NCI-H446 (cell line): ENCODE results near the gene VASN.

ENCODE experiments used
- DNase-seq, 2 experiments: peaks; one replicate each; lab custom pipeline; 2025; lab: John Stamatoyannopoulos, UW

Gene VASN

DNA sequence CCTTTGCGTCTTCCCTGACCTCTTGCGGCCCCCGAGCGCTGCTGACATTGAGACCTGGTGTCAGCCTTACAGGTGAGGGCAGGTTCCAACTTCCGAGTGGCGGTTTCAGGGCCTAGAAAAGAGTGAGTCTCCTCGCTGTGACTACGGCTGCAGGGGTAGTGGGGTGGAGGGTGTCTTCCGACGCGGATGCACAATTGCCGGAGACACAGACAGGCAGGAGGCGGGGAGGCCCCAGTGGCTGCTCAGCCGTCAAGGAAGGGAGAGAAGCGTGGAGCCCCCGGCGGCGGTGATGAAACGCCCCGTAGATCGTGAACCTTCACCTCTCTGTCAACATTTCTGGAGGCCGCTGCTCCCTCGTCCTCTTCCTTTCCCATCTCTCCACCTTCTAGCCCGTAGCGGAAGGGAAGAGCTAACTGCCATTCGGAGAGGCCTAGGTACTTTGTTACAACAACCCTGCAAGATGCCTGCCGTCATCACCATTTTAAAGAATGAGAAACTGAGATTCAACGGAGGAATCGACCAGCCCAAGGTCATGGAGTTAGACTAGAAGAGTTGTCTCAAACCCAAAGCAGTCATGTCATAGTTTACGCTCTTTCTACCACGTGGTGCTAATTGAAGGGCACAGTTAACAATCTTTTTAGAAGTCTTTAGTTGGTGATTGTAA lies 54.5 kb downstream of the VASN start:
- no peak for DNase-seq

DNA sequence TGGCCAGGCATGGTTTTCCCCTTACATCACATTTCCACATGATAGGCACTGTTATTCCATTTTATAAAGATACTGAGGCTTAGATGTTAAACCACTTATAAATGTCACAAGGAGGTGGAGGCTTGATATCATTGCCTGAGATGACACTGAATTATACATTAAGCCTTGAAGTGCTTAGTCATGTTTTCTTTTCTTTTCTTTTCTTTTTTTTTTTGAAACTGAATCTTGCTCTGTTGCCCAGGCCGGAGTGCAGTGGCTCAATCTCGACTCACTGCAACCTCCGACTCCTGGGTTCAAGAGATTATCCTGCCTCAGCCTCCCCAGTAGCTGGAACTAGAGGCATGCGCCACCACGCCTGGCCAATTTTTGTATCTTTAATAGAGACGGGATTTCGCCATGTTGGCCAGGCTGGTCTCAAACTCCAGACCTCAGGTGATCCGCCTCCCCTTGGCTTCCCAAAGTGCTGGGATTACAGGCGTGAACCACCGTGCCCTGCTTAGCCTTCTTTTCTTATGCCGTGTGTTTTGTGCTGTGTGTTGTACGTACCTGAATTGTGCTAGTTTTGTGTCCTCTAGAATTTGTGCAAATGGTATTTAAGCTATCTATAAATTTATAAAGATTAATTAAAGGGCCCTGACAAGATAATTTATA lies 55.2 kb downstream of the VASN start:
- DNase-seq = no peak

DNA sequence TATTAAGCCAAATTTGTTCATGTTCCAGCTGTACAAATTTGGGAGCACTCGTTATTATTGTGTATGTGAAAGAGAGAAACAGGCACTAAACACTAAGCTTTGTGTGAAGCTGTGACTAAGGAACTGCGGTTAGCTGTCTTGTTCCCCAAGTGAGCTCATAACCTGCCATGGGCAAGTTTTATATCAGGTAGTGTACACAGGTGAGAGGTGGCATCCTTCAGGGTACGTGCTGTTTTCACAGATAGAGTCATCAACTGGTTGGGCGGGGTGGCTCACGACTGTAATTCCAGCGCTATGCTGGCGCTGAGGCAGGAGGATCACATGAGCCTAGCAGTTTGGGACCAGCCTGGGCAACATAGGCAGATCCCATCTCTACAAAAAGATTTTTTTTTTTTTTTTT lies 56.9 kb downstream of the VASN start:
- no peak for DNase-seq

DNA sequence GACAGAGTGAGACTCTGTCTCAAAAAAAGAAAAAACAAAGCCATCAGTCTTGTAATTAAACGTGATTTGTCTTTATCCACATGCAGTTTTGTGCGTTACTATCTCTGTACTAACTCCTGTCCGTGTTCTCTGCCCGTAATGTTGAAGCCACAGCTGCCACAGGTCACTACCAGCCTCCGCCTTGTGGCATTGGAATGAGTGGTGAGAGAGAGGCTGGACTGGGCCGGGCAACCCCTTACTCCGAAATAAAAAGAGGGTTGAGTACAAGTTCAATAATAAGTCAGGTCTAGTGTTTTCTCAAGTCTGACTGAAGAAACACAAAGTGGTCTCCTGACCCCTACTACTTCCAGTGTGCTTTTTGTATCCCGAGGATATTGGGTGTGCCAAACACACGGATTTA lies 59.4 kb downstream of the VASN start:
- no peak for DNase-seq
